ENCODE results near the gene SVOP. TPM values are rescaled to one million over a fixed set of nuclear protein-coding genes. Genes with fewer than 3 reads are reported as not detected.
"Not testable (repeated sequence)": the region's sequence is repeated elsewhere in the genome, so short reads cannot be mapped to it uniquely, and the experiment has no call there.

Gene SVOP
- total RNA-seq, 1 experiment from 2014 or later, result not detected

GRCh38 chr12:108875682-108876361 lies 145.0 kb downstream of the SVOP start:
- DNase-seq (ENCODE audit: low read depth), result no peak
- in situ Hi-C loops (cut with HindIII; ENCODE audit: low pct_unique_long_range_greater_than_20kb, low sequenced_read_pairs), result no loop called here

- no peak for DNase-seq (ENCODE audit: low read depth)
- in situ Hi-C loops (cut with HindIII; ENCODE audit: low pct_unique_long_range_greater_than_20kb, low sequenced_read_pairs), result no loop called here
Observed at GRCh38 chr12:108875280-108875679, 145.6 kb downstream of the SVOP start.

- no peak for DNase-seq (ENCODE audit: low read depth)
- in situ Hi-C loops (cut with HindIII; ENCODE audit: low pct_unique_long_range_greater_than_20kb, low sequenced_read_pairs), result no loop called here
Observed at GRCh38 chr12:108868781-108869180, 152.1 kb downstream of the SVOP start.

GRCh38 chr12:108866083-108866482 lies 154.8 kb downstream of the SVOP start:
- in situ Hi-C loops (cut with HindIII; ENCODE audit: low pct_unique_long_range_greater_than_20kb, low sequenced_read_pairs); DNase-seq (ENCODE audit: low read depth): not testable (repeated sequence)

DNA sequence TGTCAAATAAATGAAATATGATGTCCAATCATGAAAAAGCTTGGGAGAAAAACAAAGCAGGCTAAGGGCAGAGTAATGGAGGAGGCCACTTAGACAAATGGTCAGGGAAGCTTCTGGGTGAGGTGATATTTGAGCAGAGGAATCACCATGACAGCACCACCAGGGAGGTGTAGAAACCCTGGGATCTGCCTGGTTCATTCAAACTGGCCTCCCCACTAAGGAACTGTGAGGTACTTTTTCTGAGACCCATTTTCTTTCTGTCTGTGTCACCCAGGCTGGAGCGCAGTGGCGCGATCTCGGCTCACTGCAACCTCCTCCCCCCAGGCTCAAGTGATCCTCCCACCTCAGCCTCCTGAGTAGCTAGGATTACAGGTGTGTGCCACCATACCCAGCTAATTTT lies 155.7 kb downstream of the SVOP start:
- in situ Hi-C loops (cut with HindIII; ENCODE audit: low pct_unique_long_range_greater_than_20kb, low sequenced_read_pairs), result no loop called here
- no peak for DNase-seq (ENCODE audit: low read depth)

- no peak for DNase-seq (ENCODE audit: low read depth)
- in situ Hi-C loops (cut with HindIII; ENCODE audit: low pct_unique_long_range_greater_than_20kb, low sequenced_read_pairs), result no loop called here
Observed at GRCh38 chr12:108862588-108862959, 158.3 kb downstream of the SVOP start.

DNA sequence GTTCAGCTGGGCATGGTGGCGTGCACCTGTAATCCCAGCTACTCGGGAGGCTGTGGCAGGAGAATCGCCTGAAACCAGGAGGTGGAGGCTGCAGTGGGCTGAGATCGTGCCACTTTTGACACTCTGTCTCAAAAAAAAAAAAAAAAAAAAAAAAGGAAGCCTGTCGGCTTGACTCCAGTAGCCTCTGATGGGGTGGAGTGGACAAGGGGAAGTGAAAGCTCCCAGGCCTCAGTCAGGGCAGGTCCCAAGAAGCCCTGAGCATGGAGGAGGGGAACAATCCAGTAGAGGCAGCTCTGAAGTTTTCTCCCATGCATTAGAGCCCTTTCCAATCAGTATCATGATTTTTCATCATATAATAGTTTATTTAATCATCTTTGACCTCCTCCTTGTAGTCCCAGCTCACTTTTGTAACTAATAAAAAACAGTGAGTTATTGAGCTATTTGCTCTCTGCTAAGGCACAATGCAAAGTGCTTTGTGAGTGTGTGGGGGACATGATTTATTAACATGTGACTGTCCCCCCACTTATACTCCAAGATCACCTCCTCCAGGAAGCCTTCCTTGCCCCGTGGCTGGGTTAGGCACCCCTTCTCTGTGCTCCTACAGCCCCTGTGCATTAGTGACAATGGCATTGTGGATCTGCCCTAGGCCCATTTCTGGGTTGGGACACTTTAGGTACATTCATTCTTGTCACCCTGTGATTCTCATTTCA lies 158.8 kb downstream of the SVOP start:
- DNase-seq (ENCODE audit: low read depth), result no peak
- in situ Hi-C loops (cut with HindIII; ENCODE audit: low pct_unique_long_range_greater_than_20kb, low sequenced_read_pairs), result no loop called here

- DNase-seq (ENCODE audit: low read depth), result no peak
- in situ Hi-C loops (cut with HindIII; ENCODE audit: low pct_unique_long_range_greater_than_20kb, low sequenced_read_pairs), result no loop called here
Observed at GRCh38 chr12:108860443-108860842, 160.4 kb downstream of the SVOP start.

DNA sequence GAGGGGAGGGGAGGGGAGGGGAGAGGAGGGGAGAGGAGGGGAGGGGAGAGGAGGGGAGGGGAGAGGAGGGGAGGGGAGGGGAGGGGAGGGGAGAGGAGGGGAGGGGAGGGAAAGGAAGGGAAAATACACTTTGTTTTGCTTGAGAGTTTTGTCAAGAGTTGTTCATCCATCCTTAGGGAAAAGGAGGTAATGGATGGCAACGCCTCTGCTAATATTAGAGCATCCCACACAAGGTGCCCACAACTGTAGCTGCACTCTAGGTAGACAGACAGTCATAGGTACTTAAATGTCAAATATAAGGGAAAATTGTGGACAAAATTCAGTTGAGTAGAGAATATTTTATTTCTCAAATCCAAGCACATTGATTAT lies 161.0 kb downstream of the SVOP start:
- DNase-seq (ENCODE audit: low read depth), result no peak
- in situ Hi-C loops (cut with HindIII; ENCODE audit: low pct_unique_long_range_greater_than_20kb, low sequenced_read_pairs), result no loop called here

DNA sequence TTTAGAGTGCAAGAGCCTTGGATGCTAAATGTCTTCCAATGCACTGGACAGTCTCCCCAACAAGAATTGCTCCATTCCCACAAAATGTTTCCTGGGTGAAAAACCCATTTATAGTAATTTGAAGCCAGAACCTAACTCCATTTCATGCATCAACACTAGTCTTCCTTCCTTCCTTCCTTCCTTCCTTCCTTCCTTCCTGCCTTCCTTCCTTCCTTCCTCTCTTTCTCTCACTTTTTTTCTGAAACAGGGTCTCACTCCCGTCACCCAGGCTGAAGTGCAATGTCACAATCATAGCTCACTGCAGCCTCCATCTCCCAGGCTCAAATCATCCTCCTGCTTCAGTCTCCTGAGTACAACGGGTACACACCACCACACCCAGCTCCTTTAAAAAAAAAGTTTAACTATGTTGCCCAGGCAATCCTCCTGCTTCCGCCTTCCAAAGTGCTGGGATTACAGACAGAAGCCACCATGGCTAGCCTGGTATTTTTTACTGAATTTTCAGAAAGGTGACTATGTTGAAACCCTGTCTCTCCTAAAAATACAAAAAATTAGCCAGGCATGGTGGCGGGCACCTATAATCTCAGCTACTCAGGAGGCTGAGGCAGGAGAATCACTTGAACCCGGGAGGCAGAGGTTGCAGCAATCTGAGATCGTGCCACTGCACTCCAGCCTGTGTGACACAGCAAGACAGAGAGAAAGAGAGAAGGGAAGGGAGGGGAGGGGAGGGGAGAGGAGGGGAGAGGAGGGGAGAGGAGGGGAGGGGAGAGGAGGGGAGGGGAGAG lies 161.5 kb downstream of the SVOP start:
- DNase-seq (ENCODE audit: low read depth); in situ Hi-C loops (cut with HindIII; ENCODE audit: low pct_unique_long_range_greater_than_20kb, low sequenced_read_pairs): not testable (repeated sequence)

DNA sequence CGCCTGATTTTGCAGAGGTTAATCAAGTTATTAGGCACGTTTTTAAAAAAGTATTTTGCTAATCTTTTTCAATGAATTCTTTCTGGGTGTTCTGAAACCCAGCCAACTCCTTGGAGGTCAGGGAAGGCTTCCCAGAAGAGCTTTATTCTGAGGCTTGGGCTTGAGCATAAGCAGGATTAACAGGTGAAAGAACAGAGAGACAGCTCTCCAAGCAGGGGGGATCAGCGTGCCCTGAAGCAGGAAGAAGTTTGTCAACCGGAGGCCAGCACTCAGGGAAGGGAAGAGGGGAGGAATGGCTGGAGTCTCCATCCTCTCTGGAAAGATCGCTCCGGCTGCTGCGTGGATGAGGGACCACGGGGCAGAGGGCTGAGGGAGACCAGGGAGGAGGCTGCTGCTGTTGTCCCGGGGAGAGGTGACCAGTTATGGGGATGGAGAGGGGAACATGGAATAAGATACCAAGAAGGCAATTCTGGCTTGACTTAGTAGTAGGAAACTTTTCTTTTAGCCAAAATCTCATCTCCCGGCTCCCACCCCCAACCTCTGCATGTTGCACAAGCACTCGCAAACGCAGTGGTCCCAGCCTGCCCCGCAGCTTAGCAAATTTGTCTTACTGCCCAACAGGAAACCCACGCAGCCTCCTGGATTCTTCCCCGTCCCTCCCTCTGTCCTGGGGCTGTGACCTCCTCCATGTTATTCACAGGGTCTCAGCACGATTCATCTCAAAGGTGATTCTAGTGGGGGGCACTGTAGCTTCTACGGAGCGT lies 162.4 kb downstream of the SVOP start:
- in situ Hi-C loops (cut with HindIII; ENCODE audit: low pct_unique_long_range_greater_than_20kb, low sequenced_read_pairs), result no loop called here
- DNase-seq (ENCODE audit: low read depth), result no peak

Other genes with a start within 250 kb of the SVOP start
- 6.6 and 8.7 TPM in 2 replicates for gene SSH1, start 163.5 kb downstream of the SVOP start, total RNA-seq (2014; rRNA removed; shearing (Covaris generic); ENCODE audit: low replicate concordance)
- not detected in 2 replicates for gene DAO, start 141.0 kb downstream of the SVOP start, total RNA-seq (2014; rRNA removed; shearing (Covaris generic); ENCODE audit: low replicate concordance)
- 4.6 and 12.2 TPM in 2 replicates for gene USP30, start 31.5 kb upstream of the SVOP start, total RNA-seq (2014; rRNA removed; shearing (Covaris generic); ENCODE audit: low replicate concordance)
- 8.6 and 14.9 TPM in 2 replicates for gene ALKBH2, start 72.4 kb upstream of the SVOP start, total RNA-seq (2014; rRNA removed; shearing (Covaris generic); ENCODE audit: low replicate concordance)
- gene UNG, start 76.5 kb upstream of the SVOP start, total RNA-seq (2014; rRNA removed; shearing (Covaris generic); ENCODE audit: low replicate concordance), result 39.0 and 61.1 TPM in 2 replicates
- gene ACACB, start 95.5 kb upstream of the SVOP start, total RNA-seq (2014; rRNA removed; shearing (Covaris generic); ENCODE audit: low replicate concordance), result 1.6 and 6.8 TPM in 2 replicates

Measured in Caki2 (cell line).